Liver (tissue), 9 donors: ENCODE results near the gene DYNC1LI2. TPM values are rescaled to one million over a fixed set of nuclear protein-coding genes. Genes with fewer than 3 reads are reported as not detected.

Experiments
- DNase-seq: peaks from one replicate; pipeline ENCODE4 v3.0.0-alpha.2; 2017; ENCODE audit warnings: low spot score
- H3K27ac ChIP-seq, 2 donors: one replicate each; pipeline ENCODE4 v1.7.0; 2013; ENCODE audit warnings: inconsistent platforms in 2 of 2, low read length in 2 of 2, control low read depth in 1 of 2, low read depth in 1 of 2, mild to moderate bottlenecking in 1 of 2
- H3K27me3 ChIP-seq, 4 donors: one replicate each; pipeline versions ENCODE4 v1.6.1 to v1.7.0; 2013; ENCODE audit warnings: low read length in 3 of 4, inconsistent platforms in 1 of 4, mild to moderate bottlenecking in 1 of 4, moderate library complexity in 1 of 4; ENCODE audit not compliant: control insufficient read depth in 4 of 4, insufficient read depth in 4 of 4
- H3K36me3 ChIP-seq, 4 donors: one replicate each; pipeline versions ENCODE4 v1.6.1 to v1.7.0; 2013; ENCODE audit warnings: low read length in 3 of 4, mild to moderate bottlenecking in 3 of 4, low read depth in 1 of 4, moderate library complexity in 1 of 4; ENCODE audit not compliant: control insufficient read depth in 4 of 4, insufficient read depth in 3 of 4
- H3K4me1 ChIP-seq, 4 donors: one replicate each; pipeline versions ENCODE4 v1.6.1 to v1.7.0; 2013; ENCODE audit warnings: low read length in 3 of 4, mild to moderate bottlenecking in 3 of 4, moderate library complexity in 1 of 4; ENCODE audit not compliant: control insufficient read depth in 4 of 4, insufficient read depth in 4 of 4
- H3K4me3 ChIP-seq, 3 donors: one replicate each; pipeline versions ENCODE4 v1.6.1 to v1.7.0; 2013; ENCODE audit warnings: low read length in 3 of 3, control low read depth in 1 of 3, low read depth in 1 of 3, mild to moderate bottlenecking in 1 of 3
- H3K9ac ChIP-seq, 2 donors: one replicate each; pipeline ENCODE4 v1.7.0; 2013; ENCODE audit warnings: low read length in 2 of 2, mild to moderate bottlenecking in 2 of 2, moderate library complexity in 2 of 2, control low read depth in 1 of 2, low read depth in 1 of 2
- H3K9me3 ChIP-seq, 4 donors: one replicate each; pipeline versions ENCODE4 v1.6.1 to v1.7.0; 2013; ENCODE audit warnings: low read length in 3 of 4; ENCODE audit not compliant: control insufficient read depth in 4 of 4
- EGR1 ChIP-seq, 2 donors: IDR thresholded peaks; 2 replicates each; pipeline ENCODE4 v1.6.1; 2016 to 2018; ENCODE audit warnings: antibody characterized with exemption in 2 of 2, low read depth in 2 of 2
- FOXA1 ChIP-seq: IDR thresholded peaks from 2 replicates; pipeline ENCODE4 v1.6.1; 2016; ENCODE audit warnings: antibody characterized with exemption
- HNF4A ChIP-seq, 2 donors: conservative IDR thresholded peaks; 2 replicates each; pipeline ENCODE4 v1.6.1; 2016; ENCODE audit warnings: antibody characterized with exemption in 2 of 2, mild to moderate bottlenecking in 2 of 2
- HNF4G ChIP-seq: IDR thresholded peaks from 2 replicates; pipeline ENCODE4 v1.6.1; 2016; ENCODE audit warnings: antibody characterized with exemption
- JUND ChIP-seq, 2 donors: IDR thresholded peaks; 2 replicates each; pipeline ENCODE4 v1.6.1; 2016; ENCODE audit warnings: antibody characterized with exemption in 2 of 2
- NR2F2 ChIP-seq: IDR thresholded peaks from 2 replicates; pipeline ENCODE4 v1.6.1; 2016; ENCODE audit warnings: antibody characterized with exemption
- RAD21 ChIP-seq, 2 donors: IDR thresholded peaks; 2 replicates each; pipeline ENCODE4 v1.6.1; 2016; ENCODE audit warnings: antibody characterized with exemption in 2 of 2, mild to moderate bottlenecking in 2 of 2
- REST ChIP-seq: IDR thresholded peaks from 2 replicates; pipeline ENCODE4 v1.6.1; 2016; ENCODE audit warnings: antibody characterized with exemption, mild to moderate bottlenecking
- RXRA ChIP-seq, 2 donors: IDR thresholded peaks; 2 replicates each; pipeline ENCODE4 v1.6.1; 2017 to 2018; ENCODE audit warnings: antibody characterized with exemption in 2 of 2, mild to moderate bottlenecking in 1 of 2
- SP1 ChIP-seq: IDR thresholded peaks from 2 replicates; pipeline ENCODE4 v1.6.1; 2018; ENCODE audit warnings: antibody characterized with exemption, mild to moderate bottlenecking
- YY1 ChIP-seq: IDR thresholded peaks from 2 replicates; pipeline ENCODE4 v1.6.1; 2016; ENCODE audit warnings: antibody characterized with exemption, mild to moderate bottlenecking
- ZBTB33 ChIP-seq: IDR thresholded peaks from 2 replicates; pipeline ENCODE4 v1.6.1; 2016; ENCODE audit warnings: antibody characterized with exemption
- WGBS: extraction: QIAGEN DNeasy Blood & Tissue Kit; methylation state at CpG from one replicate; pipeline ENCODE4 v1.1.7; 2013; 5-methylcytosine and 5-hydroxymethylcytosine counted together
- polyA plus RNA-seq, 2 donors: library from polyadenylated mRNA; stranded (reverse) in 1 of 2; unstranded in 1 of 2; fragments of 200-250 nt in 1 of 2; fragments of >200 nt in 1 of 2; fragmentation: Nextera tagmentation in 1 of 2; extraction: Ambion mirVana in 1 of 2; gene quantifications; one replicate each; pipeline versions ENCODE4 v1.2.1 to v1.2.3, GENCODE V29; 2013 to 2015
- total RNA-seq, 2 donors: library from RNA; depleted of rRNA; stranded (reverse); fragments of >200 nt; gene quantifications; one replicate each; pipeline ENCODE4 v1.2.3, GENCODE V29; 2014
- TF ChIP-seq, protein P1 (sequence below): IDR thresholded peaks from 2 replicates; pipeline ENCODE4 v1.6.1; 2016; ENCODE audit warnings: antibody characterized with exemption
- TF ChIP-seq, protein P2 (sequence below): IDR thresholded peaks from 2 replicates; pipeline ENCODE4 v1.6.1; 2016; ENCODE audit warnings: antibody characterized with exemption
- TF ChIP-seq, protein P3 (sequence below): fragments of 150-350 bp; IDR thresholded peaks from 2 replicates; pipeline ENCODE4 v1.5.1; 2017; ENCODE audit warnings: improper control_type of control experiment, low read depth, low read length; ENCODE audit not compliant: missing input control
- donor health status: healthy.
- donor health status: healthy.
- donor health status: healthy.
- donor health status: healthy.
- donor health status: healthy.

Gene DYNC1LI2
- total and polyA plus RNA-seq, 4 donors, result 14.2 to 106 (median 35.1) TPM

DNA sequence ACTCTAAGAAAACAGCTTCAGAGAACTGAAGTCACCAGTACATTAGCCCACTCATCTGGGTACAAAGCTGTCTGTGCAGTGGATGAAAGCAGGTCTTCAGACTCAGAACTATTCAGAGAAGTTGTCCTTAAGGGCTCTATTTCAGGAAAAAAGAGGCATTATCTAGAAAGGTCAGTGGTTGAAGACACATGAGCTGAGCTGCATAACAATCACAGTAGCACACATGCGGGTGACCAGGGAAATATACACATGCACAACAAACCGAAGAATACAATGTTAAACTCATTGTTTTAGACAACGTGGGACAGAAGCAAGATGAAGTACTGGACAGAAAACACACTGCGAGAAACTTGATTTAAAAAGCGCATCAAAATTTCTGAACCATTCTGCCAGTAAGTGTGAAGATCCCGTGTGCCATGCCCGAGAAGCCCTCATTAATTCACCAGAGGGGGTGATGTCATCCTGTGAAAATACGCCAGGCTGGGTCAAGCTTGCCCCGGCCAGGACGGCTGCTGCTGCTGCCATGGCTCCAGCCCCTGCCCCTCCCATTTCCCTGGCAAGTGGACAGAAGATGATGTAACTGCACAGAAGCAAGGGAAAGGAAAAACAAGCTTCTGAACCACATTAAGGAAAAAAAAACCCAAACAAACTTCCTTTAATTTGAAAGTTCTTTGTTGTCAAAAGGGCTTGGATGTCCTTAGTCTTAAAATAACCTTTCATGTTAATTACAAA is 10.1 kb downstream of the DYNC1LI2 start:
- H3K36me3 ChIP-seq, result peaks cover 9 to 22% (median 17%) of the 10 kb centered on the region in 4 donors
- no peaks in the 10 kb centered on the region for H3K27me3 ChIP-seq
- H3K9ac ChIP-seq, result peak overlapping the region; percentile 28 to 60
- WGBS, result 39% methylated on average over 10 of the region's 10 CpGs
- H3K27ac ChIP-seq, result peak overlapping the region; percentile 72 to 80
- no peak for TF ChIP-seq ZBTB33
- peak in 1 of 2 donors; percentile 15 for TF ChIP-seq HNF4A (conservative IDR thresholded peaks at IDR 0.05)
- peak in 1 of 2 donors; percentile 29 for TF ChIP-seq RXRA (IDR thresholded peaks at IDR 0.05)
- TF ChIP-seq, protein P1, sequence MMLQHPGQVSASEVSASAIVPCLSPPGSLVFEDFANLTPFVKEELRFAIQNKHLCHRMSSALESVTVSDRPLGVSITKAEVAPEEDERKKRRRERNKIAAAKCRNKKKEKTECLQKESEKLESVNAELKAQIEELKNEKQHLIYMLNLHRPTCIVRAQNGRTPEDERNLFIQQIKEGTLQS, result peak; percentile 93
- TF ChIP-seq JUND (IDR thresholded peaks at IDR 0.05), result peak; percentile 85 to 86
- TF ChIP-seq NR2F2, result no peak
- TF ChIP-seq, protein P2, sequence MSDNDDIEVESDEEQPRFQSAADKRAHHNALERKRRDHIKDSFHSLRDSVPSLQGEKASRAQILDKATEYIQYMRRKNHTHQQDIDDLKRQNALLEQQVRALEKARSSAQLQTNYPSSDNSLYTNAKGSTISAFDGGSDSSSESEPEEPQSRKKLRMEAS, result no peak
- TF ChIP-seq YY1, result peak; percentile 49
- TF ChIP-seq RAD21 (IDR thresholded peaks at IDR 0.05), result peak; percentile 16 to 22
- peaks cover 0 to 26% (median 19%) of the 10 kb centered on the region in 4 donors for H3K4me1 ChIP-seq
- H3K4me3 ChIP-seq, result no peak overlapping the region
- peak; percentile 61 for DNase-seq
- H3K9me3 ChIP-seq, result no peaks in the 10 kb centered on the region

DNA sequence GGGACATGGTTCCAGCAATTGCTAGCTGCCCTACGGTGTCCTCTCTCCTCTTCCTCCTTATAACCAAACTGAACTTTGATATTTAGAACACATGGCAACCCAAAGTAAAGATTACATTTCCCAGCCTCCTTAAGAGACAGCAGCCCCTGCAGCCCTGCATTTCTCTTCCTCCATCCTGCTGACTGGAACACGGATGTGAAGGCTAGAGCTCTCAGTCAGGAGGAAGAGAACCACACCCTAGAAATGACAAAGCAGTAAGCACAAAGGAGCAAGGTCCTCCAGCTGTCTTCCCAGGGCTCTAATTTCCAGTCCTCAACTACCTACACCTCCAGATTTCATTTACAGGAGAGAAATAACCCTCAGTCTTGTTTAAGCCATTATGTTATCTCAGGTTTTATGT is 10.9 kb downstream of the DYNC1LI2 start:
- DNase-seq, result no peak
- Histone ChIP-seq H3K9me3 (no peaks in the 10 kb centered on the region), H3K4me1 (peaks cover 0 to 26% (median 19%) of the 10 kb centered on the region in 4 donors), H3K27me3 (no peaks in the 10 kb centered on the region), H3K36me3 (peaks cover 10 to 28% (median 22%) of the 10 kb centered on the region in 4 donors), H3K27ac (peak overlapping the region; percentile 72 to 80), H3K9ac (peak overlapping the region in 1 of 2 donors; percentile 17), H3K4me3 (no peak overlapping the region)
- 56% methylated on average over 2 of the region's 2 CpGs for WGBS
- TF ChIP-seq, protein P3, sequence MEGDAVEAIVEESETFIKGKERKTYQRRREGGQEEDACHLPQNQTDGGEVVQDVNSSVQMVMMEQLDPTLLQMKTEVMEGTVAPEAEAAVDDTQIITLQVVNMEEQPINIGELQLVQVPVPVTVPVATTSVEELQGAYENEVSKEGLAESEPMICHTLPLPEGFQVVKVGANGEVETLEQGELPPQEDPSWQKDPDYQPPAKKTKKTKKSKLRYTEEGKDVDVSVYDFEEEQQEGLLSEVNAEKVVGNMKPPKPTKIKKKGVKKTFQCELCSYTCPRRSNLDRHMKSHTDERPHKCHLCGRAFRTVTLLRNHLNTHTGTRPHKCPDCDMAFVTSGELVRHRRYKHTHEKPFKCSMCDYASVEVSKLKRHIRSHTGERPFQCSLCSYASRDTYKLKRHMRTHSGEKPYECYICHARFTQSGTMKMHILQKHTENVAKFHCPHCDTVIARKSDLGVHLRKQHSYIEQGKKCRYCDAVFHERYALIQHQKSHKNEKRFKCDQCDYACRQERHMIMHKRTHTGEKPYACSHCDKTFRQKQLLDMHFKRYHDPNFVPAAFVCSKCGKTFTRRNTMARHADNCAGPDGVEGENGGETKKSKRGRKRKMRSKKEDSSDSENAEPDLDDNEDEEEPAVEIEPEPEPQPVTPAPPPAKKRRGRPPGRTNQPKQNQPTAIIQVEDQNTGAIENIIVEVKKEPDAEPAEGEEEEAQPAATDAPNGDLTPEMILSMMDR, result no peak
- no peak for TF ChIP-seq NR2F2
- TF ChIP-seq EGR1 (IDR thresholded peaks at IDR 0.05; ENCODE audit: low read depth in 2 of 2), result no peak
- no peak for TF ChIP-seq HNF4G
- no peak for TF ChIP-seq YY1
- TF ChIP-seq SP1, result no peak
- no peak for TF ChIP-seq FOXA1
- no peak for TF ChIP-seq RAD21 (IDR thresholded peaks at IDR 0.05)
- TF ChIP-seq, protein P1, result no peak
- no peak for TF ChIP-seq REST
